HT-29 (cell line): Measurements from ENCODE around the gene LRIG3. TPM values are rescaled to one million over a fixed set of nuclear protein-coding genes. Genes with fewer than 3 reads are reported as not detected.

Source experiments
- DNase-seq: peaks from one replicate; pipeline ENCODE4 v3.0.0-alpha.2; 2015; ENCODE audit warnings: low spot score
- total RNA-seq: library from RNA; depleted of rRNA; stranded (reverse); fragments of >200 nt; shearing (Covaris generic); gene quantifications from 2 replicates; pipeline ENCODE4 v1.2.3, GENCODE V29; 2014

The LRIG3 gene
- total RNA-seq, 1 experiment from 2014 or later: 9.8 TPM

DNA sequence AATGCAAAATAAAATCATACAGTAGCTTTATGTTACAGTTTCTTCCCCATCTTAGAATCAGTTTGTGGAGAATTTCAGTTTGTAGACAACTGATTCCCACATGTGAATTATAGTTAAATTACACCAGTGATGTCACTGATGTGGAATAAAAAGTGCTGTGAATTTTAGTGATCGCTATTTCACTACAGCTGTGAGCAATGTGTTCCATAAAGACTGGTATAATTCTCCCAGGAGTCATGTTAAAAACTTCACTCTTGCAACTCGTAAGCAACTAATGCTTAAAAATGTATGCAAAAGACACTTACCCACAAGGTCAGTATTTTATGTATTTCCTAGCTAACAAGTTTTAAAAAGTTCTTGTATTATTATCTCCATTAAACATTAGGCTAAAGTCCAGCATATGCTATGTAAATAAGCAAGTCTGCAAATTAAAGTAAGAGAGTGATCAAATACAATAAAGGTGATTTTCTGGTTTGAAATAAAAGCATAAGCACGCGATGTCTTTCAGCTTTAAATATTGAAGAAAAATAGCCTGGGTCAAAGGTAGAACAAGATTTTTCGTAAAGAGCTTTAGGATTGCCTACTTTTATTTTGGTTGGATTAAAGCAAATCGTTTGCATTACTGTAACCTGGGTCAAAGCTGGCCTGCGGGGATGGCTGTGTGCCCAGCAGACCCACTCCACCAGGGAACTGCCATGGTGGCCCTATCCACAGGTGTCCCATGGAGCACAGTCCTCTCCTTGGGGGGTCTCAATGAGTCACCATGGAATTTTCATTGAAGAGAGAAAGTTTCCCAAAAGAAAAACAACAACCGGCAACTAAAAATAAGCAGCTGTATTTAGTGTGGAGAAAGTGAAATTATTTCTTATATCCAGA is 12.7 kb upstream of the LRIG3 start:
- no peak for DNase-seq

DNA sequence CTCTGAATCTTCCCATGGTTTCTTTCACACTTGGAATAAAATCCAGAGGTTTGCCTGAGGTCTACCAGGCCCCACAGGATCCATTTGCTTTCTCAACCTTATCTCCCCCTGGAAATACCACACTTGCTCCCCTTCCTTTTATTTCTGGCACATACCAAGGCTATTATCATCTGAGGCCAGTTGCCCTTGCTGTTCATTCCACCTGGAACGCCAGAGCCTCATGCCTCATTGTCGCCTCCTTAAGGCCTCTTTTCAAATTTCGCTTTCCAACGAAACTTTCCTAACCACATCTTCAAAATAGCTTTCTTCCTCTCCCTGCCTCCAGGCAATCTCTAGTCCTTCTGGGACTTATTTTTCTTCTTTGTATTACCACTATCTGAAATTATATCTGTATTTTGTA is 11.2 kb upstream of the LRIG3 start:
- no peak for DNase-seq

DNA sequence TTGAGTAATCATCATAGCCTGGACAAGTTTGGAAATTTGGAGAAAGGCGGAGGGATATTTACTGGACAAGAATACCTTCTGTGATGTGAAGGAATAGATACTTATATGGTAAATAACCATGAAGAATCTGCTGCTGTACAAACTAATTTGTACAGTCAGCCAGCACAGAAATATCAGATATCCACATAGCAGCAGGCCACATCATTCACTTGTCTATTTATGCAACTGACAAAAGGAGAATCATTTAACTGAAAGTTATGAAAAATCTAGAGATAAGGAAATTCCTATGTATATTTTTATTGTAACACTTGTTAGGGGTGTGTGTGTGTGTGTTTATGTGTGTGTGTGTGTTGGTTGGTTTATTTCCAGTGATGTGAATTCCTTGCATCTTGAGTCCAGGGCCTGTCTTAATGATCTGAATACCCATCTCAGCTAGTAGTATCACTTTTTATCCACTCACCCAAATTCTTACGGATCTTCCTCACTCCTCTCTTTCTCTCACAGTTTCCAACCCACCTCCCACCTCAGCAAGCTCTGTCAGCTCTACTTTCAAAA is 10.5 kb upstream of the LRIG3 start:
- no peak for DNase-seq

DNA sequence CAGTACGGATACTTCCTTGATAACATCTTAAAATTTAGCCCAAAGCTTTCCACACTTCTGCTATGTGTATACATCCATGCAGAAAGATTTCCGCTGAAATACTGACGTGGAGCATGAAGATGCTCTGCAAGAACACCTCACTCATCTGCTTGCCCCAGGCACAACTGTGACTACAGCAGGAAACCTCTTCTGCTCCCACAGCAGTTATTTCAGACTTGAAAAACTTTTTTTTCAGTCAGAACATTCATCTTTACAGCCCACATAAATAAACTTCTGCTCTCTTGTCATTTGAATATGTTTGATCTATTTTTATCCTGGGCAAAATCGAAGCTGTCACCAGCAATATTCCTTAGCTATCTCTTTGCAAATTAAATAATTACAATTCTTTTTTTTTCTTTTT is 6.8 kb upstream of the LRIG3 start:
- DNase-seq: no peak

DNA sequence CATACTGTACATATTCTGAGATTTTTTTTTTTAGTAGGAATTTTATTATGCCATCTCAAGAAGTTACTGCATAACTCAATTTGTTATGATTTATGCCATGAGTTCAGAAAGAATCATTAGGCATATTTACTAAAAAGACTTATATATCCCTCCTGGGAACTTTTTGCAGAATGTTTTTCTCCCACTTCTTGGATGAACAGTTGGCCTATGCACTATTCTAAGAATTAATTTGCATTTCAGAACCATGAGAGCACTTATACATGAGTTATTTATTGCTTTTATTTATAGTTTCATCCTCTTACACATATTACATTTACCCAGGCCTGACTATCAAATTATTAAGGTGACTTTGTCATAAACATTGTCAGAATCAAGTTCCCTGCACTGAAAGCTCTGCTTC is 6.3 kb upstream of the LRIG3 start:
- no peak for DNase-seq

DNA sequence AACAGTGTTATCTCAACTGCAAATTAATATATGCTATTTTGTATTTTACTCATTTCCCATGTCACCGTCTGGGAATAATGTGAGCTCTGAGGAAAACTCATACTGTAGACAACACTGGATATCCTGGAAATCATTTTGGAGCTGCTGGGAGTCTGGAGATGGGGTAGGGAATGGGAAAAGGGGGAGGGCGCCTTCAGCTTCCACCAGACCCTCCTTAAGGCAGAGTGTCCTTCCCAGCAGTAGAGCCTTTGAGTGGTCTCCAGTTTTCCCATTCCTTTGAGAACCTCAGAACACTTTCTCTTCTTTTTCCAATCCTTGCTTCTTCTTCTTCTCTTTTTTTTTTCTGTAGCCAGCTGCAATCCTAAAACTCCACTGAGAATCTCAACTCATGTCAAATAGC is 5.4 kb upstream of the LRIG3 start:
- DNase-seq: no peak

DNA sequence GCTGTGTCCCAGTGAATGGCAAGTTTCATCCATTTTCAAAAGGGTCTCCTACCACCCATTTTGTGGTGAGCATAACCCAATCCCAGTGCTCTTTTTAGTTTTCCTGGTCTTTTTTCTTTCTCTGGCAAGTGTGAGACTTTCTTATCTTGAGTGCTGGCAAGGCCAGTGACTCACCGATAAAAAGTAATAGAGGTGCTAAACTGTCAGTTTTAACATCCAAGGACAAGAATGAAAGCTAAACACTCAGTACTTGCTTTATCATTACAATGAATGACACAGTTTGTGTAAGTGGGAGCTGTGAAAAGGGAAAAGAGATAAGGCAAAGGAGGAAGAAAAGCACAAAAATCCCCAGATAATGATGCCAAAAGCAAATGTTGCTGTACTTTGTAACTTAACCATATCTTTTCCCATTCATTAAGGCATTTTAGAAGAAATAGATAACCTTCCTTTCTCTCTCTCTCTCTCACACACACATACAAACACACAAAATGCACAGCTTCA is 4.9 kb upstream of the LRIG3 start:
- no peak for DNase-seq

DNA sequence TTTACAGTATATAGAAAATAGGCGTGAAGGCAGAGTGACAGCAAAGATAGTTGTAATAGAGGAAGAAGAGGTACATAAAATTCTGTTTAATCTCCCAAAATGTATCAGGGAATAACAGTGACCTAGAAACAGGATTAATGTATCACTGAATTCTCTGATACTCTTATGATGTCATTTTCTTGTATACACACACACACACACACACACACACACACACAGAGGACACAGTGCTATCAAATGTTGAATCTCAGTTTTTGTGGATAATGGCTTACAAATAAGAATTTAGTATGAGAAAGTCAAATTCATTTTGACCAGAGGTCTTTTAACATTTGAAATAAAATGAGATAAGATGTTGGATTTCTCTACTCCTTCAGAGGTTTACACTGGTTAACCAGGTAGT is 4.3 kb upstream of the LRIG3 start:
- no peak for DNase-seq

DNA sequence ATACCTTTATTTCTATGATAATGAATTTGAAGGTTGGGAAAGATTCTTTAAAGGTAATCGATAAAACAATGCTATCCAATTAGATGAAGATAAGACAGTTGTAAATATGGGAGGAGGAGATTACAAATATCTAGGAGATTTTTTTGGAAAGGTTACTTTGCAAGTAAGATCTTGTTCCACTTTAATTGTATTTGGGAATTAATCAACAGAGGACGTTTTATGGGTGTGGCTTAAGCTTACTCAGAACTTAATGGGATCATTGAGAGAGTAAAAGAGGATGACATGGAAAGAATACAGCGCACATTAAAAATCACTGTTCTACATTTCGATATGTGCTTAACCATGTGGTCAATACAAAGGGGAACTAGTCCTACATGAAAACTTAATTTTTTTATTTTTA is 3.5 kb upstream of the LRIG3 start:
- DNase-seq: no peak

DNA sequence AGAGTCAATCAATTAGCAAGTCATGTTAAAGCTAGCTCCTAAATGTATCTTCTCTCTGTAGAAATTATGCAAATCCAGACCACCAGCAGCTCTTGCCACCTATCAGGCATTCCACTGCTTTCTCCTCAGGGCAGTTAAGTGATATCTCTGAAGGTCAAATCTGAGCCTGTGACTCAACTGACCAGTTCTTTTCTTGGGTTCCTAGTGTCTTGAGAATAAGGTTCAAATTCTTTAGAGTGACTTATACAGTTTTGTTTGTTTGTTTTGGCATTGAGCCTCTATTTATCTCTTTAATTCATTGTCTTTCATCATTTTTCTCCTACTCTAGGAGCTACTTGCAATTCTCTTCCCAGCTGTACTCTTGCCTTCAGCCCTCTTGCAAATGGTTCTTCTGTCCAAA is 2.5 kb upstream of the LRIG3 start:
- DNase-seq: no peak

DNA sequence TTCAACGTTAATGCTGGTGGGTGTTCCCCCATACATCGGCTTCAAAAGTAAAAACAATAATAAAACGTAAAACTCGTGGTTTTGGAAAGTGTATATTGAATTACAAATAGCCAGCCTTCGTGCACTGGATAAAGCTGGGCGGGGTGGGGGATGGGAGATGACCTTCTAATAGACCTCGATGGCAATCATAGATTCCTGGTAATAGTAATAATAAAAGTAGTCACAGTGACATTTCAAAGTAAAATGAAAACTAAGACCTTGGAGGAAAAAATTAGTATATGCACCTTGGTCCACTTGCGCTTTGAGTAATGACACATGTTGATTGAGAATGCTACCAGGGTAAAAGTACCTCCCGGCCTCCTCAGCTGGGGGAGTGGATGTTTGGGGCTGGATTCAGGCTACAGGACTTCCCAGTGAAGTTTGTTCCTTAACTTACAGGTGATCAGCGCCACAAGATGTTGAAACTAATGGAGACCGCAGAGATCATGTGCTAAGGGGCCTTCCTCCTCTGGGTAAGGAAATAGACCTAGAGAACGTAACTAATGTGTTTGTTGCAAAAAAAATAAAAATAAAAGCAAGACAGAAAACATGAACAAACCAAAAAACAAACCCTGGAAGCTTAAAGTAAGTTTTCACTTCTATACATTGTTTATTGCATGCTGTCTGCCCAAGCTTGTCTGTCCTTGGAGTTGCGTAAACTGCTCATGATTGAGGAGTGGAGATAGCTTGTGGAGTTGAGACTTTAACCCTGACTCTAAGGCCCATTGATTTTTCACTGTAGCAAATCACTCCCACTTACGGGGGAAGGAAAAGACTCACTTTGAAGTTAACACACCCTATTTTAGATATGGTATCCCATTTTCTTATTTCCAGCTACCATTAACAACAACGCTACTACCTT is 907 bp upstream of the LRIG3 start:
- DNase-seq: no peak

DNA sequence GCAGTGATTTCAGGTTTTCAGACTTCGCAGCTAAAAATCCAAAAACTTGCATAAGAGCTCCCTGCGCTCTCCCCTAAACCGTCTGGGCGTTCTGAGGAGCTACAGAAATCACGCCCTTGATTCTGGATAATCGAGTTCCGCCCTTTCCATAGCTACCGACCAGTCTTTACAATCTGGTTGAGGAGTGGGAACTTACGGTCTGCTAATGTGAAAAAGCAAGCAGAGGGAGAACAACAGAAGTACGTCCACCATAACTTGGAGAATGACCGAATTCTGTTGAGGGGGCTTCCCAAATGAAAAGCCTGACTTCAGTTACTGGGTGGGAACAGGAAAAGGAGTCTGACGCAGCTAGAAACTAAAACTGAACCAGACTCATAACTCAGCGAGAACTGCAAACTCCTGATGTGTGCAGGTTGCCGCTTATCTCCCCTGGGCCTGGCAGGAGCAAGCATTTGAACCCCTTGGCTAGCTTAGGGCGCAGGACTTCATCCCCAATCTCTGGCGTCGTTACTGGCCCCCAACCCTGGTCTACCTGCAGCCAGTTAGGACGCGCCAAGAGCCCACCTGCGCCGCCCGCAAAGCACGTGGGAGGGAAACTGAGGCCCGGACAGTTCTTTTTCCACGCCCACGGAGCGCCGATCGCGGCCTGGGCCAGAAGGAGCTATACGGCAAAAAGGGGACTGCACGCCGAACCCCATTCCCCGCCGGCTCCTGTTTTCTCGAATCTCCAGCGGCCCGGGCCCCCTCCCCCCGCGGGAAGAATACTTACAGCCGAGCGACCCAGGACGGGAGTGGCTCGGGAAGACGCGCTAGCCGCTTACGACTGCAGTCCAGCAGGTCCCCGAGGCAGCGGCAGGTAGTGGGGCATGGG is 838 bp downstream of the LRIG3 start:
- DNase-seq: peak; percentile 64

DNA sequence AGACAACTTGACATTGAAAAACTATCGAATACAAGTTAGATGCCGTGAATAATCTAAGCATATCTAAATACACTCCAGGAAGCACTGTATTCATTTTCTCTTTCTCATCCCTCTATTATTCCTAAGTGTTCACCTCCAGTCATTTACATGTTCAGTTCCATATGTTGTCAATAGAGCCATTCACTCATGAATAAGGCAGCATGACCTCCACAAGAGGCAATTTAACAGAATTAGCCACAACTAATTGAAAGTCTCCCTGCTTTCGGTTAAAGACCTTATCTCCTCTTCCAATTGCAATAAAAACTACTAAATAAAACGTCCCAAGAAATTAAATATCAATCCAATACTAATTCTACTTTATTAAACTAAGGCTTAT is 1.8 kb downstream of the LRIG3 start:
- DNase-seq: peak; percentile 20

DNA sequence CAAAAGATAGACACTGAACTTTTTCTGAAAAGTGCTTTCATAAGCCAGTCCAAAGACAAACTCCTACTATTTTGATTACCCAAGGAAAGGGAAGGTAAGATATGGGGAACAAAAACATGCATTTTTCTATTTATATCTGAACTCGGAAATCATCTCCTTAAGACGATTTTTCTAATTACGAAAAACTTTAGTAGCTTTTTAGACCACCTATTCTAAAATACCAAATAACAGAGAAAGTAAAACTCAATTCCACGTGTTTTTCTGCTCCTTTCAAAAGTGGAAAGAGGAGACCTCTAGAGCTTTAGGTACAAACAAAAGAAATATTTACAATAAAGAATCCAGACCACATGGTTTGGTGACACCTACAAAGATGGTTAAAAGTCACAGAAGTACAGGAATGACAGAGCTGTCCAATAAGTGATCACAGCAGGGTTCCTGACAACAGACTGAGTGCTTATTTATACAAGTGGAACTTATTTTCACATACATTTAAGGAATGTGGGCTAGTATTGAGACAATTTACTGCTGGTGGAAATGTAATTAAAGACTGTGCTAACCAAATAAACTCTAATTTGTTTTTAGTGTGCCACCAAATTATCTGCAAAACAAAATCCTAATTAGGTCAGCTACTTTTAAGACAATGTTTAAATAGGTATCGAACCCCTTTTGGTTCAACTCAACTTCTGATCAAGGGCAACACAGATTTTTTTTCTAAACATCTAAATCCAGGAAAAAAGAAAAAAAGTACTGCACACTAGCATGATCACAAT is 2.4 kb downstream of the LRIG3 start:
- DNase-seq: no peak

DNA sequence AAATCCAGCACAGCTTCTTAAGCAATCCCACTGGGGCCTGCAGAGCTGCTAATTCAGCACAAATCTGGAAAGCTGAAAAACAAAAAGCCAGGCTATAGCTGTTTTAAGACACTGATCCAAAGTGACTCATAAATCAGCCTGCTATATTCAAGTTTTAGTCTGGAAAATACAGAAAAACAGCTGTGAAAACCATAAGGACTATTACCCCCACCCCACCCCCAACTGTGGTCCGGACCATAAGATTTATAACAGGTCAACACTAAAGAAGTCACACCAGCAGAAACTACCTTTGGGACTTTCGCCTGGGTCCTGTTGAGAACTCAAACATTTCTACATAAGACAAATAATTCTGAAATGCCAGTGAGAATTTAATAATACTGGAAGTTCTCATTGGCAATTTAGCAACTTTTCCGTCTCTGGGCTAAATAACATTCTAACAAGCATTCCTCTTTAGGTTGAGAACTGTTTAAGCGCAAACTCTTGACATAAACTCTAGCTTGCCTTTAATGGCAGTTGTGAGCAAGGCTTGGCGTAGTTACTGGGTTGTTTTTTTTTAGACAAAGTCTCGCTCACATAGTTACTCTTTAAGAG is 3.3 kb downstream of the LRIG3 start:
- DNase-seq: no peak

DNA sequence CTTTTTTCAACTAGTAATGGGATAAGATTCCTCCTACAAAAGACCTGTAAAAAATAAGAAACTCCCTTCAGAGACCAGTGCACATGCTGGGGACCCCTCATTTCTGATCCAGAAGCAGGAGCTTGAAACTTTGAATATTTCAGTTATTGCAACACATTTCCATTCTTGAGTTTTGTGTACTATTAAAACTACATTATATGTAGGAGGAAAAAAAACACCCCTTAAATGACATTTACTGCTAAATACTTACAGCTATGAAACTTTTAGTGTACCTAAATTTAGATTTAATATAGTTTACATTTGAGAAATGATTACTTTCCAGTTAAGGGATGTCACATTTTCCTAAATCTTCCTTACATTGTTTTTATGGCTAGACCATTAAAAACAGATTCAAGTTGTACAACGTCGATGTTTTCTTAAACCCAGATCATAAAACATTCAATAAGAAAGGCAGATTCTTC is 4.1 kb downstream of the LRIG3 start:
- no peak for DNase-seq

DNA sequence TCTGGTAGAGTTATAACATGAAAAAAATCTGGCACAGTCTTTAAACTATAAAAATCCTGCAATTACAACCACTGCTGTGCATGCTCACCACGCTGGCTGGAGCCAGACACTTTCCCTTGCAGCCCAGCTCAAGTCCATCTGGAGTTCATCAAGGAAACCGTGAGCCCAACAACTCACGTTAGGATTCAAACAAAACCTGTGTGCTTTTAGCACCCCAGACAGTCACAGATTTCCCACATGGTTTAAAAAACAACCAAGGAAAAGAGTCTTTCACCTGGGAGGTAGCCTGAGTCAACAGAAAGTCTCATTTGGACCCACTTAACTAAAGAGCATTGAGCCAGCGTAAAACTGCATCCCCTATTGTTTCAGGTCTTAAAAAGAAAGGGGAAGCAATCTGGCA is 4.7 kb downstream of the LRIG3 start:
- DNase-seq: no peak

DNA sequence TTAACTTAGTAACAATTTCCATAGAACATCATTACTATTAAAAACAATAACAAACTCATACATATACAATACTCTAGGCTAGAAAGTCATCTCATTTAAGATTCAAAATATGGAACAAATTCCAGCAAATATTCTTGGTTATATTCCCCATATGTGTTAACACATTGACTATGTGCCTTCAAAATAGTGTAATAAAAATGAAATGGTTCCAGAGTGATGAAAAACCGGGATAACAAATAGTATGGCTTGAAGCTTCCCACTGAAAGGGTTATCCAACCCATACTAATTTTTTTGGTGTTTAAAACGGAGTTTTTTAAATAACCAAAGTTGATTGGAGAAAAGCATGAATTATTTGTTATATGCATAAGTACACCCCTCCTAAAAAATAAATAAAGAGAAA is 5.3 kb downstream of the LRIG3 start:
- no peak for DNase-seq

DNA sequence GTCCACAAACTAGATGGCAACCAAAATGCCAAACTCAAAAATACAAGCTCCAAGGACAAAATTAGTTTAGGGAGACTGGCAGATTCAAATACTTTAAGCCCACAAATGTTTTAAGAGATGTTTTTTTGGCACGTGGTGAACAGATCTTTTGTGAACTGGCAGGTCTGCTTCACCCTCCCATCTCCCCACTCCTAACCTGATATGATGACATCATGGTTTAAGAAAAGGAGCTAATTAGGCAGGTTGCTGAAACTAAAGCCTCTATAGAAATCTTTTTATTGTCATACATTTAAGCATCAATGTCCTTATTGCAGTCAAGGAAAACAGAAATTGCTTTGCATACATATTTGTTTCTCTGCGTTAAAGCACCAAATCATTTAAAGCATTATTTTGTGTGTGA is 5.8 kb downstream of the LRIG3 start:
- DNase-seq: no peak

DNA sequence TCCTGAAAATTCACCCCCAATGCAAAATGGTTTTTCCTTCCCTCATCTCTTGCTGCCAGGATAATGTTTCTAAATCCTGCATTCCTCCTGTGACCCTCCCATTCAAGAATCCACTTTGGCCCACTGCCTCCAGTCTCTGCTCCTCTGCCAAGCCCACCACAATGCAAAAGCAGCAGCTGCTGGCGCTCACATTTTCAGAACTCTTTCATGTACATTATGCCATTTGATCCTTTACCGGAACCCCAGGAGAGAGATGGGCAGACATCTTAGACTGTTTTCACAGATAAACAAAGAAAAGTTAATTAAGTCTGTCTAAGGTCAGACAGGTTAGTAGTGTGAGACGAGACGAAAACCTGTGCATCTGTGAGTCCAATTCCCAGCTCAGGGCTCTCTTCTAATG is 12.9 kb downstream of the LRIG3 start:
- DNase-seq: no peak
